ENCODE measurements around the gene NPHS1. TPM values are rescaled to one million over a fixed set of nuclear protein-coding genes. Genes with fewer than 3 reads are reported as not detected.
"Not testable (repeated sequence)": the region's sequence is repeated elsewhere in the genome, so short reads cannot be mapped to it uniquely, and the experiment has no call there.

The NPHS1 gene
- total RNA-seq, 1 donor from 2014 or later, result not detected

DNA sequence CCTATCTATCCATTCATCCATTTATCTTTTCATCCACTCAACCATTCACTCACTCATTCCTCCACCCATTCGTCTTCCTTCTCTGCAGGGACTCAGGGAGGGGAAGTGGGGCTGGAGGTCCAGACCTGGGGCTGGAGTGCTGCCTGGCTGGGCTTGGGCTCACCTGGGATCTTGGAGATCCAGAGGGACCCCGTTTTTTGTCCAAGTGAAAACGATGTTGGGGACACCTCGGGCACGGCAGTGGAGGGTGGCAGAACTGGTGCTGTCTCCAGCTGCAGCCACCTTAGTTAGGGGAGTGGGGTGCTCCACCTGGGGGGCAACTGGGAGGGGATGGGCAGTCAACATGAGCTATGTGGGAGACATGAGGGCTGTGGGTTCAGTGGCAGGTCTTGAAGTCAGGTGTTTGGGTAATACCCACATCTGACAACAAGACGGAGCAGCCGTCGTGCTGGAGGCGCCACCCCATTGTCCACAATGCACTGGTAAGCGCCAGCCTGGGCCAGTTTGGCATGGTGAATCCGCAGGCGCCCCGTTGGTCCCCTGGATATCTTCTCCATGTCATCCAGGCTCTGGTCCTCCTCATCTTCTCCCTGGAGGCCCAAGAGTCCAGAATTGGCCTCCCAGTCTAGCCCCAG, 10.2 kb downstream of the NPHS1 start:
- DNase-seq (ENCODE audit: low spot score in 2 of 2), result no peak
- peaks cover 0 to 4% of the 10 kb centered on the region in 2 donors for H3K4me1 ChIP-seq
- H3K27ac ChIP-seq, result no peak overlapping the region
- no peaks in the 10 kb centered on the region for H3K36me3 ChIP-seq
- intact Hi-C loops (cut with DNase I), result no loop called here
- H3K4me3 ChIP-seq, result no peak overlapping the region
- H3K9me3 ChIP-seq, result peaks cover 2 to 10% of the 10 kb centered on the region in 2 donors
- H3K27me3 ChIP-seq, result peaks cover 23% of the 10 kb centered on the region
- TF ChIP-seq, protein P1, sequence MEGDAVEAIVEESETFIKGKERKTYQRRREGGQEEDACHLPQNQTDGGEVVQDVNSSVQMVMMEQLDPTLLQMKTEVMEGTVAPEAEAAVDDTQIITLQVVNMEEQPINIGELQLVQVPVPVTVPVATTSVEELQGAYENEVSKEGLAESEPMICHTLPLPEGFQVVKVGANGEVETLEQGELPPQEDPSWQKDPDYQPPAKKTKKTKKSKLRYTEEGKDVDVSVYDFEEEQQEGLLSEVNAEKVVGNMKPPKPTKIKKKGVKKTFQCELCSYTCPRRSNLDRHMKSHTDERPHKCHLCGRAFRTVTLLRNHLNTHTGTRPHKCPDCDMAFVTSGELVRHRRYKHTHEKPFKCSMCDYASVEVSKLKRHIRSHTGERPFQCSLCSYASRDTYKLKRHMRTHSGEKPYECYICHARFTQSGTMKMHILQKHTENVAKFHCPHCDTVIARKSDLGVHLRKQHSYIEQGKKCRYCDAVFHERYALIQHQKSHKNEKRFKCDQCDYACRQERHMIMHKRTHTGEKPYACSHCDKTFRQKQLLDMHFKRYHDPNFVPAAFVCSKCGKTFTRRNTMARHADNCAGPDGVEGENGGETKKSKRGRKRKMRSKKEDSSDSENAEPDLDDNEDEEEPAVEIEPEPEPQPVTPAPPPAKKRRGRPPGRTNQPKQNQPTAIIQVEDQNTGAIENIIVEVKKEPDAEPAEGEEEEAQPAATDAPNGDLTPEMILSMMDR (IDR thresholded peaks at IDR 0.05), result no peak

DNA sequence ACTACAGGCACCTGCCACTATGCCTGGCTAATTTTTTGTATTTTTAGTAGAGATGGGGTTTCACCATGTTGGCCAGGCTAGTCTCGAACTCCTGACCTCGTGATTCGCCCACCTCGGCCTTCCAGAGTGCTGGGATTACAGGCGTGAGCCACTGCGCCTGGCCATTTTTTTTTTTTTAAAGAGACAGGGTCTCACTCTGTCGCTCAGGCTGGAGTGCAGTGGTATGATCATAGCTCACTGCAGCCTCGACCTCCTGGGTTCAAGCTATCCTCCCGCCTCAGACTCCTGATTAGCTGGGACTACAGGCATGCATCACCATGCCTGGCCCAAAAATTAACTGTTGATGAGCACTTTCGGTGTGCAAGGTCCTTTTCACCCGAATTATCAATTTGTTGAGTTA, 16.2 kb downstream of the NPHS1 start:
- H3K27ac ChIP-seq; H3K9me3 ChIP-seq; H3K36me3 ChIP-seq; H3K27me3 ChIP-seq; H3K4me3 ChIP-seq; intact Hi-C loops (cut with DNase I); H3K4me1 ChIP-seq; DNase-seq (ENCODE audit: low spot score in 2 of 2): not testable (repeated sequence)

DNA sequence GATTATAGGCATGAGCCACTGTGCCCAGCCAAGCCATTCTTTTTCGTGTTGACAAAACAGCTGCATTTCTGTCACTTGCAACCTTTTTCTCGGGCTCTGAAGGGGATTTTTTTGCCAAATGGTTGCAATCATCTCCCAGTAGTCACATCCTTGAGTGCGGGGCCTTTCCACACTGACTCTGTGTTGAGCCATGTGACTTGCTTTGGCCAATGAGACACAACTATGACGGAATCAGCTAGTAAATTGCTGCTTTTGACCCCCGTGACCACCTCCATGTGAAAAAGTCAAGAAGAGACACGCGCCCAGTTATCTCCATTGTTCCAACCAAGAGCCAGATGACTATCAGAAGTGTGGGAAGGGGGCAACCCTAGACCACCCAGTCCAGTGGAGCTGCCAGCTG, 18.3 kb downstream of the NPHS1 start:
- Histone ChIP-seq H3K4me3 (no peak overlapping the region), H3K4me1 (no peaks in the 10 kb centered on the region), H3K27ac (no peak overlapping the region), H3K9me3 (peaks cover 0 to 4% of the 10 kb centered on the region in 2 donors), H3K36me3 (no peaks in the 10 kb centered on the region), H3K27me3 (no peaks in the 10 kb centered on the region)
- TF ChIP-seq, protein P1 (IDR thresholded peaks at IDR 0.05), result no peak
- intact Hi-C loops (cut with DNase I), result no loop called here
- no peak for DNase-seq (ENCODE audit: low spot score in 2 of 2)

DNA sequence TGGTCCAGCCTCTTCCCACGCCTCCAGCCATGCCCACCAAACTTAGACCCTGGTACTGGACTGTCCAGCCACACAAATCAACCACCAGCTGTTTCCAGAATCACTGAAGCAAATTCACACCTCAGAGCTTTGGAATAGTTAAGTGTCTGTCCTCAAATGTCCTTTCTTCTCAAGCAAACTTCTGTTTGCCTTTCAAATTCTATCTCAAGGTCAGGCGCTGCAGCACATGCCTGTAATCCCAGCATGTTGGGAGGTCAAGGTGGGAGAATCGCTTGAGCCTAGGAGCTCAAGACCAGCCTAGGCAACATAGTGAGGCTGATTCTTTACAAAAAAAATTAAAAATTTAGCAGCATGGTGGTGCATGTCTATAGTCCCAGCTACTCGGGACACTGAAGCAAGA, 20.2 kb downstream of the NPHS1 start:
- TF ChIP-seq, protein P1 (IDR thresholded peaks at IDR 0.05), result no peak
- no peak for DNase-seq (ENCODE audit: low spot score in 2 of 2)
- intact Hi-C loops (cut with DNase I), result no loop called here

DNA sequence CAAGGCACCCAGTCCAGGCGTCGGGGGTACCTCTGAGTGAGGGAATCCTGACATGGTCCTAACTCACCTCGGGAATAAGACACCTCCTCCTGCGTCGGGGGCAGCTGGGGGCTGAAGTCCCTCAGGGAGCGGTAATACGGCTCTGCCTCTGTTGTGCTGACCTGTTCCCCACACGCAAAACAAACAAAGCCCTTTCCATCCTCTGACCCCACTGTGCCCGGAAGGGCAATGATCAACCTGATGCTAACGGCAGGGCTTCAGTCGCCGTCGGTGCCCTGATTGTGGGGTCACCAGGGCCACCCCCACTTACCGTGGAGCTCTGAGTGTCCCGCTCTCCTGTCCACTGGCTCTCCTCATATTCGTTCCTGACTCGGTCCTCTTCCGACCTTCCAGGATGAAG, 21.3 kb downstream of the NPHS1 start:
- no peak for DNase-seq (ENCODE audit: low spot score in 2 of 2)
- H3K4me1 ChIP-seq, result no peaks in the 10 kb centered on the region
- intact Hi-C loops (cut with DNase I), result no loop called here
- H3K4me3 ChIP-seq, result no peak overlapping the region
- H3K27ac ChIP-seq, result no peak overlapping the region
- no peaks in the 10 kb centered on the region for H3K9me3 ChIP-seq
- no peaks in the 10 kb centered on the region for H3K27me3 ChIP-seq
- TF ChIP-seq, protein P1 (IDR thresholded peaks at IDR 0.05), result no peak
- H3K36me3 ChIP-seq, result no peaks in the 10 kb centered on the region

More for the DNA sequence above, 20.2 kb downstream of the NPHS1 start:
- H3K27ac ChIP-seq, result no peak overlapping the region
- H3K9me3 ChIP-seq, result no peaks in the 10 kb centered on the region
- no peaks in the 10 kb centered on the region for H3K4me1 ChIP-seq
- H3K4me3 ChIP-seq, result no peak overlapping the region
- no peaks in the 10 kb centered on the region for H3K36me3 ChIP-seq
- no peaks in the 10 kb centered on the region for H3K27me3 ChIP-seq

DNA sequence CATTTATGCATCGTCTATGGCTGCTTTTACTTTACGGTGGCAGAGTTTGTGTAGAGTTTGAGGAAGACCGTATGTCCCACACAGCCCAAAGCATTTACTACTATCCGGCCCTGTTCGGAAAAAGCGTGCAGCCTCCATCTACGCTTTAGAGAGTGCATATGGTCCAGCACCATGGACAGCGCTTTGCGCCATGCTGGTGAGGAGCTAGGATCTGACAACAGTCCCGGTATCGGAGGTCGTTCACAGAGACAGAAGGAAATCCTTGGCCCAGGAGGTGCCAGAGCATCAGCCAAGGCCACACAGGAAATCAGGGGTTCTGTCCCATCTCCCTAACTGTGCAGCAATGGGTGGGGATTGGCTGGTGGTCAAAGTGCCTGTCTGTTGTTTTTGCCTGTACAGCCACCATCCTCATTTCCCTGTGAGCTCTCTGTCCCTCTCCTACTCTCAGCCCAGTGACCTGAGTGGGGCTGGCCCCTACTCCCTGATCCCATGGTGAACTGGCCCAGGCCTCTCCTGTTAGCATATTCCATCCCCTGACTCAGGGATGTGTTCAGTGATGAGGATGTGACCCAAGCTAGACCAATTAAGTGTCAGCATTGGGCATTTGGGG, 23.5 kb downstream of the NPHS1 start:
- no peaks in the 10 kb centered on the region for H3K27me3 ChIP-seq
- DNase-seq (ENCODE audit: low spot score in 2 of 2), result no peak

More for the DNA sequence above, 23.5 kb downstream of the NPHS1 start:
- TF ChIP-seq, protein P1 (IDR thresholded peaks at IDR 0.05), result no peak
- Histone ChIP-seq H3K36me3 (no peaks in the 10 kb centered on the region), H3K27ac (no peak overlapping the region), H3K4me3 (no peak overlapping the region), H3K9me3 (no peaks in the 10 kb centered on the region), H3K4me1 (no peaks in the 10 kb centered on the region)
- intact Hi-C loops (cut with DNase I), result no loop called here

Measured in ascending aorta (tissue), 2 donors.